ENCODE measurements around the gene TMEM255B.

TMEM255B gene

GRCh38 chr13:113804017-113804702 is 45.1 kb downstream of the TMEM255B start:
- no peak for TF ChIP-seq CTCF (IDR thresholded peaks at IDR 0.05; ENCODE audit: control extremely low read depth, extremely low read depth, low read depth, missing control alignments)
- CTCF ChIA-PET = interaction anchor here (1.1 kb wide), 1 partner anchor 130 kb away, joined by 3 read pairs; no protein-coding TSS in a partner anchor
- DNase-seq (ENCODE audit: extremely low spot score) = no peak
- POLR2A ChIA-PET = no interaction called here

DNA sequence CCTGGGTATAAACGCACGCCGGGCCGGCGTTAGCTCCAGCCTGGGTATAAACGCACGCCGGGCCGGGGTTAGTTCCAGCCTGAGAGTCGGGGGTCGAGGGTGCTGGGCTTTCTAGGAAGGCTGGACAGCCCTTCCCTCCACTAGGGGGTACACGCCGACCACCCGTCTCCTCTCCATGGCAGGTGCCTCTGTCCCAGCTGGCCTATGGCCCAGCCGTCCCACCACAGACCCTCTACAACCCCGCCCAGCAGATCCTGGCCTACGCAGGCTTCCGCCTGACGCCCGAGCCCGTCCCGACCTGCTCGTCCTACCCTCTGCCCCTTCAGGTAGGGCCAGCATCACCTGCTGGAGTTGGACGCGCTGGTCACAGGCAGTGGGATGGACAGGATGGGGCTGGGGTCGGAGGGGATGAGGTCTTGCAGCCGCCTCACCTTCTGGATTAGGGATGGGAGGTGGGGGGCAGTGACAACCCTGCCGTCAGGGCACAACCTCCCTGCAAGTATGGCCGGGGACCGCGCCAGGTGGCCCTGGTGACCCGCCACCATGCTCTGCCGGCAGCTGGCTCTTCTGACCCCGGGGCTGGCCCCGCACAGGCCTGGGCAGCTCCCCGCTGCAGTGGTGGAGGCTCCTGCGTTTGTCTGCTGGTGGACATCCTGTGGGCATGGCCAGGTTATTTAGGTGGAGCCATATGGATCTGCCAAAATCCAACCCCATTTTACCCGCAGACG is 45.8 kb downstream of the TMEM255B start:
- ChIA-PET CTCF (no interaction called here), POLR2A (no interaction called here)
- no peak for DNase-seq (ENCODE audit: extremely low spot score)
- TF ChIP-seq CTCF (IDR thresholded peaks at IDR 0.05; ENCODE audit: control extremely low read depth, extremely low read depth, low read depth, missing control alignments) = no peak

- no peak for TF ChIP-seq CTCF (IDR thresholded peaks at IDR 0.05; ENCODE audit: control extremely low read depth, extremely low read depth, low read depth, missing control alignments)
- CTCF ChIA-PET = no interaction called here
Observed at GRCh38 chr13:113805431-113806103, 46.5 kb downstream of the TMEM255B start.

GRCh38 chr13:113806104-113806471 is 47.1 kb downstream of the TMEM255B start:
- ChIA-PET CTCF (no interaction called here), POLR2A (no interaction called here)
- no peak for TF ChIP-seq CTCF (IDR thresholded peaks at IDR 0.05; ENCODE audit: control extremely low read depth, extremely low read depth, low read depth, missing control alignments)
- no peak for DNase-seq (ENCODE audit: extremely low spot score)

More at GRCh38 chr13:113805431-113806103, 46.5 kb downstream of the TMEM255B start:
- DNase-seq (ENCODE audit: extremely low spot score) = no peak
- POLR2A ChIA-PET = no interaction called here

DNA sequence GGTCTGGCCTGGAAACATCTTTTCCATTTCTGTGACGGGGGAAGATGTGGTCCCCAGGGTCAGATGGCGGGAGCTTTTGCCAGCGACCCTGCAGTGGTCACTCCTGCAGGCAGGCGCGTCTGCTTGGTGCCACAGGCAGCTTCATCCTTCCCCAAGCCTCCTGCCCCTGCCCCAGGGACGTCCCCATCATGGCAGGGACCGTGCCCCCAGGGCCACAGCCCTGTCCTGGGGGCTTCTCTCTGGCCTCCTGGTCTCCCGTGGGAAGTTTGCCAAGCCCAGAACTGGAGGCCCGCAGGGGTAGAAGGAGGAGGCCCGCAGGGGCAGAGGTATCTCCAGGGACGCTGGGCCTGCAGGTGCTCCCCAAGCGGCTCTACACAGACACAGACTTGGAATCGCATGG is 47.5 kb downstream of the TMEM255B start:
- POLR2A ChIA-PET = no interaction called here
- CTCF ChIA-PET = no interaction called here
- no peak for TF ChIP-seq CTCF (IDR thresholded peaks at IDR 0.05; ENCODE audit: control extremely low read depth, extremely low read depth, low read depth, missing control alignments)
- DNase-seq (ENCODE audit: extremely low spot score) = no peak

DNA sequence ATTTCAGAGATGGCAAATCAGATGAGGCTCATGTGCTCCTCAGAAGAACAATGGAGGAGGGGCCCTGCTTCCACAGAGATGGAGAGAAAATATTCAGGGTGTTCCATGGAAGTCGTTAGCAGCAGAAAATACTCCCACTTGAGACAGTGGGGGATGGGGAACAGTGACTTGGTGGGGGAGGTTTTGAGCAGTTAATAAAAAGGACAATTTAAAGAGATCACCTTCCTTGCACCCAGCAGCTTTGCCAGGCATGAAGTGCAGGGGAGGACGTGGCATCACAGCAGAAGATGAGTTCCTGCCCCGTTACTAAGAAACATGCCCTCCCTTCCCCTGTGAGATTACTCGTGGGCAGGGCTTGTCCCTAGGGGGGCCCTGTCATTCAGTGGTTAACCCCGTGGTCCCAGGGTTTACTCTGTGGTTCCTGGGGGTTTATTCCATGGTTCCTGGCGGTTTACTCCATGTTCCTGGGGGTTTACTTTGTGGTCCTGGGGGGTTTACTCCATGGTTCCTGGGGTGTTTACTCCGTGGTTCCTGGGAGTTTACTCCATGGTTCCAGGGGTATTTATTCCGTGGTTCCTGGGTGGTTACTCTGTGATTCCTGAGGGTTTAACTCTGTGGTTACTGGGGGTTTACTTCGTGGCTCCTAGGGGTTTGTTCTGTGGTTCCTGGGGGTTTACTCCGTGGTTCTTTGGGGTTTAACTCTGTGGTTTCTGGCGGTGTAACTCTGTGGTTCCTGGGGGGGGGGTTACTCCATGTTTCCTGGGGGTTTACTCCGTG is 49.2 kb downstream of the TMEM255B start:
- no peak for TF ChIP-seq CTCF (IDR thresholded peaks at IDR 0.05; ENCODE audit: control extremely low read depth, extremely low read depth, low read depth, missing control alignments)
- ChIA-PET POLR2A (no interaction called here), CTCF (no interaction called here)
- DNase-seq (ENCODE audit: extremely low spot score) = no peak
